ENCODE results near the gene CISH.

CISH gene

GRCh38 chr3:50591196-50591741 is 20.3 kb downstream of the CISH start:
- DNase-seq (ENCODE audit: low read depth), result no peak
- TF ChIP-seq, protein P1, sequence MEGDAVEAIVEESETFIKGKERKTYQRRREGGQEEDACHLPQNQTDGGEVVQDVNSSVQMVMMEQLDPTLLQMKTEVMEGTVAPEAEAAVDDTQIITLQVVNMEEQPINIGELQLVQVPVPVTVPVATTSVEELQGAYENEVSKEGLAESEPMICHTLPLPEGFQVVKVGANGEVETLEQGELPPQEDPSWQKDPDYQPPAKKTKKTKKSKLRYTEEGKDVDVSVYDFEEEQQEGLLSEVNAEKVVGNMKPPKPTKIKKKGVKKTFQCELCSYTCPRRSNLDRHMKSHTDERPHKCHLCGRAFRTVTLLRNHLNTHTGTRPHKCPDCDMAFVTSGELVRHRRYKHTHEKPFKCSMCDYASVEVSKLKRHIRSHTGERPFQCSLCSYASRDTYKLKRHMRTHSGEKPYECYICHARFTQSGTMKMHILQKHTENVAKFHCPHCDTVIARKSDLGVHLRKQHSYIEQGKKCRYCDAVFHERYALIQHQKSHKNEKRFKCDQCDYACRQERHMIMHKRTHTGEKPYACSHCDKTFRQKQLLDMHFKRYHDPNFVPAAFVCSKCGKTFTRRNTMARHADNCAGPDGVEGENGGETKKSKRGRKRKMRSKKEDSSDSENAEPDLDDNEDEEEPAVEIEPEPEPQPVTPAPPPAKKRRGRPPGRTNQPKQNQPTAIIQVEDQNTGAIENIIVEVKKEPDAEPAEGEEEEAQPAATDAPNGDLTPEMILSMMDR (IDR thresholded peaks at IDR 0.05; ENCODE audit: control insufficient read depth, insufficient read depth, low read depth, low read length, missing control alignments), result no peak
- no peak overlapping the region for H3K4me3 ChIP-seq (ENCODE audit: control insufficient read depth, low read depth, low read length)

DNA sequence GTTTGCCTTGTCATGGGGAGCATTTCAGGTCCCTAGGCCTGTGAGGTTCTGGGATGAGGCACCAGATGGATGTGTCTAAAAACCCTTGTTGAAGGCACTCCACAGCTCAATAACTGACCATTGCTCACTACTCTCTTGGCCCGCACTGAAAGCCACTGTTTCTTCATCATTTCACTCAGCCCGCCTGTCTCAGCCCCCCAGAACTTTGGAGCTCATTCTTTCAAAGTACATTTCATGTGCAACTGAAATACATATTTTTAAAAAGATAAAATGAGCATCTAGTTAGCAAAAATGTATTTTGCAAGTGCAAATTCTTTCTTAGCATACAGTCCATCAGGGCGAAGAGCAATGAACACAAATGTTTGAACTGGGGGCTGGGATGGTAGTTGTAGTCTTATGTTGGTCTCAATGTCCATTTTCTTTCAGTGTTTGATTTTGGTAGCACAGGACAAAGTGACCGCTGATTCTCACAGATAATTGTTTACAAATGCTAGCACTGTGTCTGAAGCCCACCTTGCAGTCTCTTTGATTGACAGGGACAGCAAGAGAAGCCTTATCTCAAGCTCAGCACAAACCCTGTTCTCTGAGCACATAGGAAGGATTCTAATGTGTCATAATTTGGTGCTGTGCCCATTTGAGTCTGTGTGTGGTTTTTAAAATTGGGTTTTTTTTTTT is 22.7 kb downstream of the CISH start:
- TF ChIP-seq, protein P1 (IDR thresholded peaks at IDR 0.05; ENCODE audit: control insufficient read depth, insufficient read depth, low read depth, low read length, missing control alignments), result no peak
- H3K4me3 ChIP-seq (ENCODE audit: control insufficient read depth, low read depth, low read length), result no peak overlapping the region
- no peak for DNase-seq (ENCODE audit: low read depth)

GRCh38 chr3:50587806-50588758 is 23.5 kb downstream of the CISH start:
- DNase-seq (ENCODE audit: low read depth), result no peak
- TF ChIP-seq, protein P1 (IDR thresholded peaks at IDR 0.05; ENCODE audit: control insufficient read depth, insufficient read depth, low read depth, low read length, missing control alignments), result no peak
- H3K4me3 ChIP-seq (ENCODE audit: control insufficient read depth, low read depth, low read length), result no peak overlapping the region

DNA sequence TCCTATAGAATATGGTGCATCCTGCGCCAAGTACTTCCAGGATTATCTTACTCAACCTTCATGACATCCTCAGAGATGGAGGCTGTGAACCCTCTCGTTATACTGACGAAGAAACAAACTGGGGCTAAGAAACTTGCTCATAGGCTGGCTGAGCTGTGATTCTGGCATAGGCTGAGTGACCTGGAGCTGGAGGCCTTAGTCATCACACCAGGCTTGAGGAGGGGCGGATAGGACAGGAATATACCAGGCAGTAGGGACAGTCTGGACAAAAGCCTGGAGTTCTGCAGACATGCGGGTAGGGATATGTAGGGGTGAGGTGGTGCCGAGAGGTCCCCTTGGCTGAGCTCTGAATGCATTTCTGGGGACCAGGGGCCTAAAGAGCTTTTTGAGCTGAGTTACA is 24.2 kb downstream of the CISH start:
- no peak for DNase-seq (ENCODE audit: low read depth)
- no peak overlapping the region for H3K4me3 ChIP-seq (ENCODE audit: control insufficient read depth, low read depth, low read length)
- TF ChIP-seq, protein P1 (IDR thresholded peaks at IDR 0.05; ENCODE audit: control insufficient read depth, insufficient read depth, low read depth, low read length, missing control alignments), result no peak

DNA sequence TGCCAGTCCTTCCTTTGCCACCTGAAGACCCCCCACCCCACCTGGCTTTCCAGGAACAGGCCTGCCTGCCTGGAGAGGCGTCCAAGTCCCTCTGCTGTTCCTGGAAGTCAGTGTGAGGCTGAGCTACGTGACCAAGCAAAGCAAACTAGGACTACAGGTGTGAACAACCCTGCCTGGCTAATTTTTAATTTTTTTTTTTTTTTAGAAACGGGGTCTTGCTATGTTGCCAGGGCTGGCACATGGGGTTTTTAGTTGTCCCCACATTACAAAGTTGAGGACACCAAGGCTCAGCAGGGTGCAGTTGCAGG is 24.9 kb downstream of the CISH start:
- no peak for DNase-seq (ENCODE audit: low read depth)
- H3K4me3 ChIP-seq (ENCODE audit: control insufficient read depth, low read depth, low read length), result no peak overlapping the region
- TF ChIP-seq, protein P1 (IDR thresholded peaks at IDR 0.05; ENCODE audit: control insufficient read depth, insufficient read depth, low read depth, low read length, missing control alignments), result no peak

- TF ChIP-seq, protein P1 (IDR thresholded peaks at IDR 0.05; ENCODE audit: control insufficient read depth, insufficient read depth, low read depth, low read length, missing control alignments), result no peak
- no peak for DNase-seq (ENCODE audit: low read depth)
- H3K4me3 ChIP-seq (ENCODE audit: control insufficient read depth, low read depth, low read length), result no peak overlapping the region
These were observed 25.4 kb downstream of the CISH start for GRCh38 chr3:50585919-50586762.
